Astrocyte (in vitro differentiated cells and primary cell): ENCODE measurements around the gene ALOXE3. TPM values are rescaled to one million over a fixed set of nuclear protein-coding genes. Genes with fewer than 3 reads are reported as not detected.

Experiments used
- DNase-seq: peaks from one replicate; pipeline ENCODE4 v3.0.0-alpha.2; 2010; ENCODE audit warnings: low read depth
- FAIRE-seq: peaks from 2 replicates; lab custom pipeline; 2011; peaks lifted over from hg19 to GRCh38; lab: Jason Lieb, UNC
- H2AFZ ChIP-seq: 2 replicates; pipeline ENCODE4 v1.6.0; 2012; ENCODE audit warnings: low read depth, low read length, inconsistent platforms
- H3K27ac ChIP-seq: 2 replicates; pipeline ENCODE4 v1.5.1; 2011; ENCODE audit warnings: low read depth, low read length, inconsistent platforms
- H3K27me3 ChIP-seq: 2 replicates; pipeline ENCODE4 v1.6.0; 2011; ENCODE audit warnings: low read length, inconsistent platforms; ENCODE audit not compliant: insufficient read depth
- H3K36me3 ChIP-seq: 2 replicates; pipeline ENCODE4 v1.5.1; 2011; ENCODE audit warnings: low read length, inconsistent platforms; ENCODE audit not compliant: insufficient read depth
- H3K4me1 ChIP-seq: 2 replicates; pipeline ENCODE4 v1.5.1; 2011; ENCODE audit warnings: low read length, inconsistent platforms; ENCODE audit not compliant: insufficient read depth
- H3K4me2 ChIP-seq: 2 replicates; pipeline ENCODE4 v1.6.0; 2012; ENCODE audit warnings: low read length, inconsistent platforms
- H3K4me3 ChIP-seq: 2 replicates; pipeline ENCODE4 v1.5.1; 2011; ENCODE audit warnings: low read depth, mild to moderate bottlenecking, low read length, inconsistent platforms; ENCODE audit not compliant: insufficient read depth
- H3K79me2 ChIP-seq: 2 replicates; pipeline ENCODE4 v1.6.0; 2012; ENCODE audit warnings: mild to moderate bottlenecking, low read length, inconsistent platforms; ENCODE audit not compliant: insufficient read depth
- H3K9ac ChIP-seq: 2 replicates; pipeline ENCODE4 v1.6.0; 2012; ENCODE audit warnings: mild to moderate bottlenecking, low read length, inconsistent platforms
- H3K9me3 ChIP-seq: 2 replicates; pipeline ENCODE4 v1.5.1; 2012; ENCODE audit warnings: low read depth, mild to moderate bottlenecking, low read length, inconsistent platforms; ENCODE audit not compliant: insufficient read depth
- H4K20me1 ChIP-seq: 2 replicates; pipeline ENCODE4 v1.6.0; 2012; ENCODE audit warnings: low read length, inconsistent platforms; ENCODE audit not compliant: insufficient read depth
- H3K27ac Mint-ChIP-seq: one replicate; pipeline ENCODE4 v1.8.0; 2021; ENCODE audit warnings: mild to moderate bottlenecking, mixed read lengths; ENCODE audit not compliant: unreplicated experiment
- H3K27me3 Mint-ChIP-seq: one replicate; pipeline ENCODE4 v1.8.0; 2021; ENCODE audit warnings: low read depth, mixed read lengths; ENCODE audit not compliant: unreplicated experiment
- H3K36me3 Mint-ChIP-seq: one replicate; pipeline ENCODE4 v1.8.0; 2021; ENCODE audit warnings: low read depth, mixed read lengths; ENCODE audit not compliant: unreplicated experiment
- H3K4me1 Mint-ChIP-seq: one replicate; pipeline ENCODE4 v1.8.0; 2021; ENCODE audit warnings: low read depth, mixed read lengths; ENCODE audit not compliant: unreplicated experiment
- H3K4me3 Mint-ChIP-seq: one replicate; pipeline ENCODE4 v1.8.0; 2021; ENCODE audit warnings: mild to moderate bottlenecking, moderate library complexity, mixed read lengths; ENCODE audit not compliant: unreplicated experiment
- H3K9me3 Mint-ChIP-seq: one replicate; pipeline ENCODE4 v1.8.0; 2021; ENCODE audit warnings: mild to moderate bottlenecking, mixed read lengths; ENCODE audit not compliant: unreplicated experiment
- CTCF ChIP-seq: IDR thresholded peaks from 2 replicates; pipeline ENCODE4 v1.5.1; 2011; ENCODE audit warnings: low read depth, mild to moderate bottlenecking, inconsistent platforms, low read length, moderate library complexity; ENCODE audit not compliant: insufficient read depth
- EZH2 ChIP-seq: IDR thresholded peaks from 2 replicates; pipeline ENCODE4 v1.6.1; 2012; ENCODE audit warnings: mild to moderate bottlenecking, low read length, inconsistent platforms; ENCODE audit not compliant: insufficient read depth
- total RNA-seq: library from RNA; stranded (reverse); gene quantifications from 2 replicates; pipeline ENCODE4 v1.2.1, GENCODE V29; 2021

ALOXE3 gene
- total RNA-seq, 1 donor from 2014 or later, result 0.82 TPM

GRCh38 chr17:8056976-8057625 is 61.2 kb downstream of the ALOXE3 start:
- peaks cover 9% of the 10 kb centered on the region for H3K4me1 Mint-ChIP-seq
- Histone ChIP-seq H3K4me2 (peak overlapping the region; percentile 13), H3K27me3 (peaks cover 42% of the 10 kb centered on the region), H3K9me3 (no peaks in the 10 kb centered on the region), H2AFZ (no peak overlapping the region), H4K20me1 (no peaks in the 10 kb centered on the region), H3K9ac (no peak overlapping the region), H3K4me1 (peaks cover 9% of the 10 kb centered on the region), H3K36me3 (no peaks in the 10 kb centered on the region), H3K27ac (no peak overlapping the region), H3K79me2 (no peaks in the 10 kb centered on the region), H3K4me3 (no peak overlapping the region)
- H3K36me3 Mint-ChIP-seq, result no peaks in the 10 kb centered on the region
- no peak overlapping the region for H3K27ac Mint-ChIP-seq
- TF ChIP-seq EZH2 (no peak), CTCF (no peak)
- H3K4me3 Mint-ChIP-seq, result no peak overlapping the region
- FAIRE-seq (no peak), DNase-seq (no peak)
- peaks cover 2% of the 10 kb centered on the region for H3K9me3 Mint-ChIP-seq
- H3K27me3 Mint-ChIP-seq, result peaks cover 43% of the 10 kb centered on the region

- Histone ChIP-seq H3K36me3 (no peaks in the 10 kb centered on the region), H3K4me2 (peak overlapping the region; percentile 28), H3K4me3 (no peak overlapping the region), H3K4me1 (peaks cover 9% of the 10 kb centered on the region), H3K79me2 (no peaks in the 10 kb centered on the region), H3K9me3 (no peaks in the 10 kb centered on the region), H3K27ac (no peak overlapping the region), H3K9ac (no peak overlapping the region), H2AFZ (no peak overlapping the region), H4K20me1 (no peaks in the 10 kb centered on the region), H3K27me3 (peaks cover 42% of the 10 kb centered on the region)
- FAIRE-seq (no peak), DNase-seq (peak; percentile 81)
- Mint-ChIP-seq H3K36me3 (no peaks in the 10 kb centered on the region), H3K9me3 (peaks cover 2% of the 10 kb centered on the region), H3K4me3 (no peak overlapping the region), H3K4me1 (peaks cover 9% of the 10 kb centered on the region), H3K27ac (peak overlapping the region; percentile 21), H3K27me3 (peaks cover 36% of the 10 kb centered on the region)
- TF ChIP-seq EZH2 (no peak), CTCF (no peak)
These were observed 61.9 kb downstream of the ALOXE3 start for GRCh38 chr17:8056232-8056975.

- H3K36me3 ChIP-seq, result no peaks in the 10 kb centered on the region
- Mint-ChIP-seq H3K4me3 (no peak overlapping the region), H3K4me1 (peaks cover 9% of the 10 kb centered on the region), H3K27me3 (peaks cover 33% of the 10 kb centered on the region), H3K9me3 (peaks cover 2% of the 10 kb centered on the region), H3K27ac (peak overlapping the region; percentile 21), H3K36me3 (no peaks in the 10 kb centered on the region)
- FAIRE-seq (no peak), DNase-seq (no peak)
- H4K20me1 ChIP-seq, result no peaks in the 10 kb centered on the region
- peaks cover 9% of the 10 kb centered on the region for H3K4me1 ChIP-seq
- no peak for TF ChIP-seq EZH2
- no peak for TF ChIP-seq CTCF
- H3K79me2 ChIP-seq, result no peaks in the 10 kb centered on the region
- H3K4me3 ChIP-seq, result no peak overlapping the region
- no peak overlapping the region for H3K27ac ChIP-seq
- no peaks in the 10 kb centered on the region for H3K9me3 ChIP-seq
- no peak overlapping the region for H2AFZ ChIP-seq
- H3K9ac ChIP-seq, result no peak overlapping the region
- peaks cover 38% of the 10 kb centered on the region for H3K27me3 ChIP-seq
- no peak overlapping the region for H3K4me2 ChIP-seq
These were observed 62.5 kb downstream of the ALOXE3 start for GRCh38 chr17:8055851-8056231.
